Stimulated activated CD4-positive, alpha-beta T cell treated with anti-CD3 and anti-CD28 coated beads, Interleukin-15, amount 100 ng/mL, for 1 hour (primary cell): ENCODE data around the gene SLC29A3.

Experiments
- DNase-seq, 2 donors: peaks; one replicate each; pipeline ENCODE4 v3.0.0-alpha.2; 2020; ENCODE audit warnings: low read depth in 1 of 2, low spot score in 1 of 2

The SLC29A3 gene

GRCh38 chr10:71319800-71320392 lies 837 bp downstream of the SLC29A3 start:
- DNase-seq, result no peak

GRCh38 chr10:71320592-71320991 lies 1.5 kb downstream of the SLC29A3 start:
- DNase-seq, result no peak

GRCh38 chr10:71321386-71321785 lies 2.3 kb downstream of the SLC29A3 start:
- DNase-seq, result no peak

GRCh38 chr10:71323407-71323806 lies 4.3 kb downstream of the SLC29A3 start:
- no peak for DNase-seq

- no peak for DNase-seq
These were observed 5.7 kb downstream of the SLC29A3 start for GRCh38 chr10:71324743-71325142.

GRCh38 chr10:71325267-71325666 lies 6.2 kb downstream of the SLC29A3 start:
- DNase-seq, result no peak

GRCh38 chr10:71326464-71326881 lies 7.4 kb downstream of the SLC29A3 start:
- no peak for DNase-seq

- DNase-seq, result no peak
These were observed 11.8 kb downstream of the SLC29A3 start for GRCh38 chr10:71330789-71331404.

GRCh38 chr10:71331736-71332135 lies 12.7 kb downstream of the SLC29A3 start:
- no peak for DNase-seq

- no peak for DNase-seq
These were observed 13.4 kb downstream of the SLC29A3 start for GRCh38 chr10:71332466-71332865.

- no peak for DNase-seq
These were observed 14.2 kb downstream of the SLC29A3 start for GRCh38 chr10:71333129-71333887.

- no peak for DNase-seq
These were observed 15.2 kb downstream of the SLC29A3 start for GRCh38 chr10:71334221-71334791.

GRCh38 chr10:71335173-71335708 lies 16.2 kb downstream of the SLC29A3 start:
- no peak for DNase-seq

GRCh38 chr10:71336632-71337031 lies 17.6 kb downstream of the SLC29A3 start:
- DNase-seq, result no peak

- DNase-seq, result no peak
These were observed 18.2 kb downstream of the SLC29A3 start for GRCh38 chr10:71337219-71337701.

GRCh38 chr10:71338728-71339495 lies 19.9 kb downstream of the SLC29A3 start:
- DNase-seq, result no peak

- DNase-seq, result no peak
These were observed 20.9 kb downstream of the SLC29A3 start for GRCh38 chr10:71339796-71340589.

GRCh38 chr10:71342573-71343391 lies 23.7 kb downstream of the SLC29A3 start:
- no peak for DNase-seq

- no peak for DNase-seq
These were observed 24.3 kb downstream of the SLC29A3 start for GRCh38 chr10:71343392-71343773.
